Endothelial cell of hepatic sinusoid (primary cell): Measurements from ENCODE around the gene RFX2.
"Not testable (repeated sequence)": the region's sequence is repeated elsewhere in the genome, so short reads cannot be mapped to it uniquely, and the experiment has no call there.

Experiments used
- in situ Hi-C: cut with HindIII; loops from 2 replicates; pipeline ENCODE4 v1.10.0; 2017; ENCODE audit warnings: low sequenced_read_pairs

The RFX2 gene

DNA sequence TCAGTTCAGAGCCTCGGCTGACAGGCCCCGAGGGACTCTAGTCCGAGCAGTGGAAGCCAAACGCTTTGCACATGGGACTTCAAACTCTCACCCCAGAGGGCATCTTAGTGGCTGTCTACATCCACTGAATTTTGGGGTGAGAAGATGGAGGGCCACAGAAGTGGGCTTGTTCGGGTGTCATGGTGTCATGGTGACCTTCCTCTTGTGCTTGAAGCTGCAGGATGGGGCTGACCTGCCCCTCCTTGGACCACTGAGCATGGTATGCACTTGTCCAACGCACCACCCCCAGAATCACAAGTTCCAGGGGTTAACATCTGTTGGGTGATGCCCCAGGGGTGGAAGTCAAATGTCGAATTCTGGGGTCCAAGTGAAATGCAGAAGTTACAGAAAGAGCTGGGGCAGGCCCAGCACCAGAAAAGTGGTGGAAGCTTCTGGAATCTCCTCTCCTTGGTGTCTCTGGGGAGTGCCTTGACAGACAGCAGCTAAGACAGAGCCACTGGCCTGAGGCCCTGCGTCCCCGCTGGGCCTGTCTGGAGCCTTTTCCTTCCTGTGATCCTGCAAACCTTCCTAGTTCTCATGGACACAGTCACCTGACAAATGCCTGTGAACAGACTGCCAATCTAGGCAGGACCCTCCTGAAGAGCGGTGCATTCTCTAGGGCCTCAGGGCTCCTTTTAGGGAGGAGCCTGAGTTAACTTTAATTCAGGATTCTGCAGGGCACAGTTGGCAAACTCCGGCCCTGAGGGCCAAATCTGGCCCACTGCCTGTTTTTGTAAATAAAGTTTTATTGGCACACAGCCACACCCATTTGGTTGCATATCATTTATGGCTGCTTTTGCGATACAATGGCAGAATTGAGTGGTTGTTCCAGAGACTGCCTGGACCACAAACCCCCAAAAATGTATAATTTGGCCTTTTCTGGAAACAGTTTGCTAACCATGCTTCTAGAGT is 67.2 kb downstream of the RFX2 start:
- in situ Hi-C loops = loop anchor here (5.0 to 10.0 kb wide), 2 partner anchors 74 to 252 kb away; no protein-coding TSS in a partner anchor

DNA sequence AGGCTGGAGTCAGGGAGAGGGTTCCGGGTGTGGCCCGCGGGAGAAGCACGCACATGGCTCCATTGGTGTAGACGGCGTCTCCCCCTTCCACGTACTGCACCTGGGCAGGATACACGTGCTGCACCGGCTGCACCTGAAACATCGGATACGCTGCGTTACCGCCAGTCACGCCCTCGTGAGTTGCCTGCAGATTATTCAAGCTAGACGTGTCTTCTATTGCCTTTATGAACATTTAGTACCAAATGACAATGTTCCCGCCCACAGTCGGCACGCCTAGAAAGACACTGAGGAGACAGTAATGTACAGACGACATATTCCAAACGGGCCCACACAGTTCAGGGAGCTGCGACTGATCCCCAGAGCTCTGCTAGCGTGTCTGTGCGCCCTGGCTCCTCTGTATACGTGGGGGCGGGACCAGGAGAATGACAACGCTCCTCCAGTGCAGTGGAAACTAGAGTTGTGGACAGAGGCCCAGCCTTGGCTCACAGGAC is 68.3 kb downstream of the RFX2 start:
- in situ Hi-C loops = loop anchor here (5.0 to 10.0 kb wide), 2 partner anchors 75 to 253 kb away; no protein-coding TSS in a partner anchor

DNA sequence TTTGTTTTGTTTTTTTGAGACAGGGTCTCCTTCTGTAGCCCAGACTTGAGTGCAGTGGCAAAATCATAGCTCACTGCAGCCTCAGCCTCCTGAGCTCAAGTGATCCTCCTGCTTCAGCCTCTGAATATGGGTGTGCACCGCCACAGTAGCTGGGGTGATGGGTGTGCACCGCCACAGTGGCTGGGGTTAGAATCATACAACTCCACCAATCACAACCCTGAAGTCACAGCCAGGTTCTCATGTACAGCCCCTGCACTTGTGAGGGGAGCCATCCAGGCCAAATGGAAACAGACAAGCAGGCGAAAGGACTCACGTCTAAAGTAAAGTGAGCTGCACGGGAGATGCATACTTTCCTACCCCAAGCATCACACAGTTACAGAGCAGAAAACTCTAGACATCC is 69.2 kb downstream of the RFX2 start:
- in situ Hi-C loops = loop anchor here (5.0 to 10.0 kb wide), 2 partner anchors 76 to 254 kb away; no protein-coding TSS in a partner anchor

DNA sequence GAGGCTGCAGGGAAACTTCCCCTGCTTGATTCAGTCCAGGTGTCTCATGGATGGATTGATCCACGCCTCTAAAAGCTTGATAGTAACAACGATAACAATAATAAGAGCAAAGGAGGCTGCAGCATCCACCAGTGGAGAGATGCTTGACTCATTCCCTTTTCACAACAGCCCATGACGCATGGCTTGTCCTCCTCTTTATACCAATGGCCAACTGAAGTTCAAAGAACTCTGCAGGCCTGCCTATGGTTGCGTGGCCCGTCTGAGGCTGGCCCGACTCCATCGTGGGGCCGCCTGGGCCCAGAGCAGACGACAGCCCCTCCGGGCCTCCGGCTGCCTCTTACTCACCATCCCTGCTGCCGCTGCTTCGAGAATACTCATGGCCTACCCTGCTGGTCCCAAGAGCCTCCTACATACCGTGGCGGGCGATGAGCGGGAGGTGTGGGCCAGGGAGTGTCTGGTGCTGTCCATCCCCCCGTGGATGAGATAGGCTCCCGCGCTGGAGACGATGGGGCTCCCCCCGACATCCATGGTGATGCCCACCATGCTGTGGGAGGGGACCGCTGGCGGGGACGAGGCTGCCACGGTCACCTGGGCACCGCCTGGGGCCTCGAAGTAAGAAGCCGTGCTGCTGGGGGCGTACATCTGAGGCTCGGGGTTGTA is 70.6 kb downstream of the RFX2 start:
- in situ Hi-C loops = loop anchor here (5.0 to 10.0 kb wide), 3 partner anchors 75 to 255 kb away; no protein-coding TSS in a partner anchor

DNA sequence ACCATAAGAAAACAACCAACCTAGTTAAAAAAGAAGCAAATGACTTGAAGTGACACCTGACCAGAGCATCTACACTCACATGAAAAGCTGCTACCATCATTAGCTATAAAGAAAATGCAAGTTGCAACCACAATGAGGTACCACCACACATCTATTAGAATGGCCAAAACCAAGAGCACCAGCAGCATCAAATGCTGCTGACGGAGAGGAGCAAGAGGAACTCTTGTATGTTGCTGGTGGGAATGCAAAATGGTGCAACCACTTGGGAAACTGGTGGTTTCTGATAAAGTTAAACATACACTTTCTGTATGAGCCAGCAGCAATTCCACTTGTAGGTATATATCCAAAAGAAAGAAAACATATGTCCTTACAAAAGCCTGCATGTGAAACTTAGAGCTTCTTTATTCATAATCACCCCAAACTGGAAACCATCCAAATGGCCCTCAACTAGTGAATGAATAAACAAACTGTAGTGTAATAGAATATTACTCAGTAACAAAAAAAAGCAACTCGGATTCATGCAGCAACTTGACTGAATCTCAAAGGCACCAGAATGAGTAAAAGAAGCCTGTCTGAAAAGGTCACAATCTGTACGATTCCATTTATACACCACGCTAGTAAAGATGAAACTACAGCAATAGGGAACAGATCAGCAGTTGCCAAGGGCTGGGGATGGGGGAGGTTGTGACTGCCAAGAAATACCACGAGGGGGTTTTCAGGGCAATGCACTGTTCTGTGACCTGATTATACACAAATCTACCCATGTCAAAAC is 71.5 kb downstream of the RFX2 start:
- in situ Hi-C loops = loop anchor here (10.0 kb wide), 1 partner anchor 74 kb away; no protein-coding TSS in a partner anchor

DNA sequence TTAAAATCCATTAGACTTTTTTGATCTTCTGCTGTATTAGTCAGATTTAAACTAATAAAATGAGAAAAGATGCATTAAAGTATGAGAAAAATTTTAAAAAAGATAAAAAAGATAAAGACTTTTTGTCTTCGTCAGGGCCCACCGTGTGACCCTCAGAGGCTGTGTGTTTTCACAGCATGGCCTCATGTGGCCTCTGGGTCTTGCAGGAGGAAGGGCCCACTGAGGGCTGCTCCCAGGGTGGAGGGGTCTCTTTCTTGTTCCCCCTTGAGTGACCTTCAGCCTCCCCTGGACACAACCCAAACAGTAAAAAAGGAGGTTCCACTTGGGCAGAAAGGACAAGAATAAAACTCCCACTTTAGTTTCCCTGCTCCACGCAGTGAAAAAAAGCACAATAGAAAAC is 75.3 kb downstream of the RFX2 start:
- in situ Hi-C loops = loop anchor here (10.0 kb wide), 1 partner anchor 70 kb away; no protein-coding TSS in a partner anchor

DNA sequence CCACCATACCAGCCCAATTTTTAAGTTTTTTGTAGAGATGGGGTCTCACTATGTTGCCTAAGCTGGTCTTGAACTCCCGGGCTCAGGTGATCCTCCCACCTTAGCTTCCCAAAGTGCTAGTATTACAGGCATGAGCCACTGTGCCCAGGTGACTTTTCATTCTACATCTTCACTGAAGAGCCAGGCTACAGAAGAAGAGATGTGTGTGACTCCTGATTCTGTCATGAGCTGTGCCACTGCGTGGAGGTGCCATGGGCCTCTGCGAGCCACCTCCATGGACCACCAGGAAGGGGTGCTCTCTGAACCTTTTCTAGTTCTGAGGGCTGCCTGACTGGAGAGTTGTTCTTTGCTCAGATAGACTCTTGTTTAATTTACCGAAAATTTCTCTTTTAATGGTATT is 75.8 kb downstream of the RFX2 start:
- in situ Hi-C loops = loop anchor here (10.0 kb wide), 1 partner anchor 70 kb away; no protein-coding TSS in a partner anchor

DNA sequence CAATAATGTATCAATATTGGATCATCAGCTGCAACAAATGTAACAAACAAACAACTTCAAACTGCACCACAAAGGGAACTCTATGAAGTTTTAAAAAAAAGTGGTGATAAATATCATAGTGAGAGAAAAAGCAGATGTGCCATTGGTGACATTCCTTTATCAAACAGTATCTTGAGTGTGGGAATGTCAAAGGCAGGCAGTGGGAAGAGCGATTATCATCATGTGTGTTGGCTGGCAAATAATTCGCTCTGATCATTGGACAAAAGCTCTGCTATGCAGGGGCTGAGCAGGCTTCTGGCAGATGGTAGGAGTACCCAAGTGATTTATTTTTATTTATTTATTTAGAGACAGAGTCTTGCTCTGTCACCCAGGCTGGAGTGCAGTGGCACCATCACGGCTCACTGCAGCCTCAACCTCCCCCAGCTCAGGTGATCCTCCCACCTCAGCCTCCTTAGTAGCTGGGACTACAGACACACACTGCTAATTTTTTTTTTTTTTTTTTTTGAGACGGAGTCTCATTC is 76.5 kb downstream of the RFX2 start:
- in situ Hi-C loops = loop anchor here (10.0 kb wide), 1 partner anchor 69 kb away; no protein-coding TSS in a partner anchor

DNA sequence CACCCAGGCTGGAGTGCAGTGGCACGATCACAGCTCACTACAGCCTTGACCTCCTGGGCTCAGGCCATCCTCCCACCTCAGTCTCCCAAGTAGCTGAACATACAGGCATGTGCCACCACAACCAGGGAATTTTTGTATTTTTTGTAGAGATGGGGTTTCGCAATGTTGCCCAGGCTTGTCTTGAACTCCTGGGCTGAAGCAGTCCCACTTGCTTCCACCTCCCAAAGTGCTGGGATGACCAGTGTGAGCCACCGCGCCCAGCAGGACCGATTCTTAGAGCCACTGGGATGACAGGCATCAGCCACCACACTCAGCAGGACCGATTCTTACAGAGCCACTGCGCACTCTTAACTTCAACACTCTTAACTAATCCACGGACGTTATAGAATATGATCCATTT is 77.5 kb downstream of the RFX2 start:
- in situ Hi-C loops = loop anchor here (10.0 kb wide), 1 partner anchor 68 kb away; no protein-coding TSS in a partner anchor

GRCh38 chr19:6032381-6032780 is 77.9 kb downstream of the RFX2 start:
- in situ Hi-C loops = loop anchor here (10.0 kb wide), 1 partner anchor 68 kb away; no protein-coding TSS in a partner anchor

GRCh38 chr19:6030214-6030507 is 80.1 kb downstream of the RFX2 start:
- in situ Hi-C loops = loop anchor here (10.0 kb wide), 1 partner anchor 65 kb away; no protein-coding TSS in a partner anchor

DNA sequence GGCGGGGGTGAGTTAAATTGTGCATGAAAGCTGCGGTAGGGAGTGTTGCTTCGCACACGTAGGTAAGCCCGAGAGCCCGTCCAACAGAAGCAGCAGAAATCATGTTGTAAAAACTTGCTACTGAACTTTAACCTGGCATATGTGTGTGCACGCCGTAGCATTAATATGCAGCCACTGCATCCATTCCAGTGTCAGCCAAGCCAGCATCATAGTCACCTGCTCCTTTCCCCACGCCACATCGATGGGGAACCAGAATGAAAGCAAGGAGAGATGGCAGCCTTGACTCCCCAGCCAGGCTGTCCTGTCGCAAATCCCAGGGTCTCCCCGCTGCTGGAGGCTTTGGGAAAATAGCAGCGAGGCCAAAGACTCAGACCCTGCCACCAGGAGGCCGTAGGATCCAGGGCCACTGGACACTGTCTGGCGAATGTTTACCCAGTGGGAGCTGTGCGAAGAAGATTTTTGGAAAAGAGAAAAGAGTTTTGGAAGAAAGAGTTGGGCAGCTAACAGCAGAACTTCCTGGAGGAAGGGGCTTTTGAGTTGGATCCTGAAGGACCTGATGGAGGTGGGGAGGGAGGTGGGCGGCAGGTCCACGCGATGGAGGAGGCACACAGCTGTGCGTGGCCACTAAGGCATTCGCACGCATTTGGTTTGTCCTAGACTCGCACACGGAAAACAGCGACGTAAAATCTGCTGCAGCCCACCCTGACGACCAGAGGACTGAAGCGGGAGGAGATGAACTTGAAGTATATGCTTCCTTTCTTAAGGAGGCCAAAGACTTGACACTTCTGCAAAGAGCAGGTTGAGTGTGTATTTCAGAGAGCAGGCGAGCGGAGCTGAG is 83.7 kb downstream of the RFX2 start:
- in situ Hi-C loops = no loop called here

GRCh38 chr19:6024756-6025155 is 85.5 kb downstream of the RFX2 start:
- in situ Hi-C loops = not testable (repeated sequence)

- in situ Hi-C loops = no loop called here
Observed at GRCh38 chr19:6023936-6024335, 86.4 kb downstream of the RFX2 start.

DNA sequence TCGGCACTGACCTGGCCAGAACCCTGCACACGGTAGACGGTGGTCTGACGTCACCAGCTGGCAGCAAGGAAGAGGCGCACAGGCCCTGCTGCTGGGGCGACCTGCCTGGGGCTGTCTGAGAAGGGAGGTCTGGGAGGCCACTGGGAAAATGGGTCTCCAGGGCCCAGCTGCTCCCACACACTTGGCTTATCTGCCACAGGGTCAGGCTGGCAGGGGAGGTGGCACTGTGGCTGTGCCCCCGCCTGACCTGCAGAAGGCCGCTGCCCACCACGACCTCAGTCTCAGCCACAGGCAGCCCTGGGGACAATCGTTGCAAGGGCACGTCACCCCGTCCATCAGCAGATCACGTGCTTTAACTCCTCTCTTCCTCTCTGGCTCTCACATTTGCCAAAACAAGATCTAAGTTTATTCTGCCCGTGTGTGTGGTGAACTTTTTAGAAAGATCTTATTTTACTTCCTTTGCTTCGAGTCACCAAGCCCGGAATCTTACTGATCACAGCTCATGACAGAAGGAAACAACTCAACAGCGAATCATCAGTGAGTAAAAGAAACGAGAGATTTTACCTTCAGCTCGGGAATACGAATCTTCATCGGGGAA is 87.1 kb downstream of the RFX2 start:
- in situ Hi-C loops = no loop called here

DNA sequence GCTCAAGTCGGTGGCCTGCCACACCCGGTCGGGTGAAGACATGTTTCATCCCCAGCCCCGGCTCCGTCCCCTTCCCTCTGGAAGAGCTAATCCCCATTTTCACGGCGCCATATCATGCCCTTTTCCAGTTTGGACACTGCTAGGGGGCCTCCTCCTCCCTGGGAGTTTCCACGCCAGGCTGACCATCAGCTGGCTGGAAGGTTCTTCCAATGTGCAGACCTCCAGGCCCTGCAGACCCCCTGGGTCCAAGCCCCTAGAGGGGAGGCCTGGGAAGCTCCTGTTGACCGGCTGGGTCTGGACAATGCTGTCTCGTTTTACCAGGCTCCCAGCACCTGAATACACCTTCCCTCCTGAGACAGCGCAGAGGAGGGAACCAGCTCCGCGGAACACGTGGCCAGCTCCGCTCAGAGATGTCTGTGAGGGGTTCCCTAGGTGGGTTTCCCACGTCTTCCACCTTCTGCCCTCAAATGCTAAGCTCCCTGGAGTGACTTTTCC is 87.7 kb downstream of the RFX2 start:
- in situ Hi-C loops = no loop called here

GRCh38 chr19:6021878-6022569 is 88.3 kb downstream of the RFX2 start:
- in situ Hi-C loops = no loop called here
